CD14-positive monocyte (primary cell): Measurements from ENCODE around the gene CGB5. TPM values are rescaled to one million over a fixed set of nuclear protein-coding genes. Genes with fewer than 3 reads are reported as not detected.

Experiments
- DNase-seq, 3 donors: peaks; one replicate each; pipeline ENCODE4 v3.0.0-alpha.2; 2011 to 2022
- H2AFZ ChIP-seq: 2 replicates; pipeline ENCODE4 v1.6.0; 2012; ENCODE audit warnings: mild to moderate bottlenecking, low read depth, low read length, inconsistent platforms; ENCODE audit not compliant: insufficient read depth, poor library complexity, severe bottlenecking
- H3K27ac ChIP-seq, 2 donors: 1 replicate in 1 of 2; 2 replicates in 1 of 2; pipeline ENCODE4 v1.5.1; 2012 to 2013; ENCODE audit warnings: low read length in 2 of 2, control low read depth in 1 of 2, inconsistent platforms in 1 of 2, low read depth in 1 of 2, mild to moderate bottlenecking in 1 of 2
- H3K27me3 ChIP-seq, 2 donors: one replicate each; pipeline versions ENCODE4 v1.6.0 to v1.6.1; 2011 to 2013; ENCODE audit warnings: low read length in 2 of 2; ENCODE audit not compliant: control insufficient read depth in 2 of 2, insufficient read depth in 2 of 2
- H3K36me3 ChIP-seq, 2 donors: replicated peaks in 1 of 2; 1 replicate in 1 of 2; 2 replicates in 1 of 2; pipeline versions ENCODE4 v1.5.1 to v1.6.1; 2012 to 2013; ENCODE audit warnings: low read length in 2 of 2, control low read depth in 1 of 2, inconsistent platforms in 1 of 2, mild to moderate bottlenecking in 1 of 2; ENCODE audit not compliant: insufficient read depth in 2 of 2, control insufficient read depth in 1 of 2
- H3K4me1 ChIP-seq, 2 donors: 1 replicate in 1 of 2; 2 replicates in 1 of 2; pipeline versions ENCODE4 v1.5.1 to v1.6.1; 2012 to 2013; ENCODE audit warnings: low read length in 2 of 2, control low read depth in 1 of 2, inconsistent platforms in 1 of 2, mild to moderate bottlenecking in 1 of 2, moderate library complexity in 1 of 2; ENCODE audit not compliant: insufficient read depth in 2 of 2, control insufficient read depth in 1 of 2
- H3K4me2 ChIP-seq: replicated peaks from 2 replicates; pipeline ENCODE3; 2012; ENCODE audit warnings: low read length, moderate library complexity, mild to moderate bottlenecking; ENCODE audit not compliant: poor library complexity, severe bottlenecking; ENCODE audit errors: extremely low read depth
- H3K4me3 ChIP-seq, 3 experiments: fragments of 200-600 bp in 1 of 3; sonication (generic) in 1 of 3; replicated peaks in 1 of 3; 1 replicate in 2 of 3; 2 replicates in 1 of 3; pipeline ENCODE4 v1.5.1; 2011 to 2013; ENCODE audit warnings: low read length in 3 of 3, mild to moderate bottlenecking in 3 of 3, control low read depth in 2 of 3, low read depth in 2 of 3, inconsistent platforms in 1 of 3, moderate library complexity in 1 of 3
- H3K79me2 ChIP-seq: 2 replicates; pipeline ENCODE4 v1.6.0; 2012; ENCODE audit warnings: mild to moderate bottlenecking, control low read depth, inconsistent platforms, low read length, moderate library complexity; ENCODE audit not compliant: insufficient read depth
- H3K9ac ChIP-seq: 2 replicates; pipeline ENCODE4 v1.6.0; 2017; ENCODE audit warnings: low read length, mild to moderate bottlenecking; ENCODE audit not compliant: insufficient read depth, poor library complexity, severe bottlenecking
- H3K9me3 ChIP-seq, 2 donors: replicated peaks in 1 of 2; 1 replicate in 1 of 2; 2 replicates in 1 of 2; pipeline versions ENCODE4 v1.5.1 to v1.6.1; 2012 to 2013; ENCODE audit warnings: low read length in 2 of 2, control low read depth in 1 of 2; ENCODE audit not compliant: control insufficient read depth in 1 of 2, insufficient read depth in 1 of 2
- H4K20me1 ChIP-seq: 2 replicates; pipeline ENCODE4 v1.6.0; 2012; ENCODE audit warnings: mild to moderate bottlenecking, low read length, control low read depth, moderate library complexity; ENCODE audit not compliant: insufficient read depth
- H3K27ac Mint-ChIP-seq, 7 donors: one replicate each; pipeline ENCODE4 v1.8.0; 2020; ENCODE audit warnings: mild to moderate bottlenecking in 7 of 7, mixed read lengths in 7 of 7, moderate library complexity in 6 of 7, inconsistent platforms in 2 of 7
- H3K27me3 Mint-ChIP-seq, 3 donors: one replicate each; pipeline ENCODE4 v1.8.0; 2021 to 2022; ENCODE audit warnings: low read depth in 3 of 3, mild to moderate bottlenecking in 3 of 3, mixed read lengths in 3 of 3, moderate library complexity in 3 of 3, inconsistent platforms in 1 of 3
- H3K36me3 Mint-ChIP-seq, 2 donors: one replicate each; pipeline ENCODE4 v1.8.0; 2020; ENCODE audit warnings: mixed read lengths in 2 of 2, inconsistent platforms in 1 of 2, mild to moderate bottlenecking in 1 of 2
- H3K4me1 Mint-ChIP-seq: one replicate; pipeline ENCODE4 v1.8.0; 2020; ENCODE audit warnings: mild to moderate bottlenecking, mixed read lengths
- H3K4me3 Mint-ChIP-seq, 2 donors: one replicate each; pipeline ENCODE4 v1.8.0; 2020; ENCODE audit warnings: mild to moderate bottlenecking in 2 of 2, mixed read lengths in 2 of 2, moderate library complexity in 1 of 2
- H3K9me3 Mint-ChIP-seq, 7 donors: one replicate each; pipeline ENCODE4 v1.8.0; 2020 to 2022; ENCODE audit warnings: mixed read lengths in 7 of 7, mild to moderate bottlenecking in 6 of 7, moderate library complexity in 6 of 7, inconsistent platforms in 2 of 7
- WGBS: methylation state at CpG from one replicate; pipeline ENCODE4 v1.1.5; 2013; ENCODE audit warnings: missing lambda C conversion rate; ENCODE audit not compliant: insufficient coverage; 5-methylcytosine and 5-hydroxymethylcytosine counted together
- intact Hi-C, 2 donors: fragments of 100-400 bp; cut with micrococcal nuclease; formaldehyde crosslinking; loops; one replicate each; pipeline versions ENCODE4 v1.15.0 to v1.15.1; 2023
- polyA plus RNA-seq, 3 donors: library from polyadenylated mRNA; depleted of rRNA in 1 of 3; unstranded in 2 of 3; stranded (reverse) in 1 of 3; fragments of 300-500 nt in 2 of 3; fragments of >200 nt in 1 of 3; fragmentation: Illumina TruSeq in 2 of 3; gene quantifications; 1 replicate in 2 of 3; 2 replicates in 1 of 3; pipeline ENCODE4 v1.2.3, GENCODE V29; 2012 to 2021
- TF ChIP-seq, protein P1 (sequence below): fragments of 200-600 bp; IDR thresholded peaks from one replicate; pipeline ENCODE4 v1.8.0; 2022; ENCODE audit warnings: antibody characterized with exemption, mild to moderate bottlenecking

The CGB5 gene
- polyA plus RNA-seq, 3 donors: not detected

DNA sequence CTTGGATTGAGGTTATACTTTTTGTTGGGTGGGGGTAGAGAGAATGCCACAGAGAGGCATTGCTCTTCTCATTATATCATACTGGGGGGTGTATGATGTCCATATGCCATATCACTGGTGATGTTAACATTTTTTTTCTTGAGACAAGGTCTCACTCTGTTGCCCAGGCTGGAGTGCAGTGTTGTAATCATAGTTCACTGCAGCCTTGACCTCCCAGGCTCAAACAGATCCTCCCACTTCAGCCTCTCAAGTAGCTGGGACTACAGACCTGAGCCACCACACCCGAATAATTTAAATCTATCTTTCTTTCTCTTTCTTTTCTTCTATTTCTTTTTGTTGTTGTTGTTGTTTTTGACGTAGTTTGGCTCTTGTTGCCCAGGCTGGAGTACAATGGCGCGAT, 36.7 kb downstream of the CGB5 start:
- H3K9me3 Mint-ChIP-seq: no peaks in the 10 kb centered on the region
- Histone ChIP-seq H4K20me1 (peaks cover under 1% of the 10 kb centered on the region), H3K79me2 (peaks cover 1% of the 10 kb centered on the region), H3K27ac (no peak overlapping the region), H3K9me3 (no peaks in the 10 kb centered on the region), H3K4me2 (no peak overlapping the region), H3K4me1 (peaks cover 5 to 6% of the 10 kb centered on the region in 2 donors), H2AFZ (no peak overlapping the region), H3K36me3 (no peaks in the 10 kb centered on the region), H3K9ac (no peak overlapping the region), H3K4me3 (no peak overlapping the region), H3K27me3 (no peaks in the 10 kb centered on the region)
- intact Hi-C loops: loop anchor here in 1 of 2 donors (10.0 kb wide), 1 partner anchor 374 kb away; the partner anchor contains the start of genes ALDH16A1 and PIH1D1
- TF ChIP-seq, protein P1, sequence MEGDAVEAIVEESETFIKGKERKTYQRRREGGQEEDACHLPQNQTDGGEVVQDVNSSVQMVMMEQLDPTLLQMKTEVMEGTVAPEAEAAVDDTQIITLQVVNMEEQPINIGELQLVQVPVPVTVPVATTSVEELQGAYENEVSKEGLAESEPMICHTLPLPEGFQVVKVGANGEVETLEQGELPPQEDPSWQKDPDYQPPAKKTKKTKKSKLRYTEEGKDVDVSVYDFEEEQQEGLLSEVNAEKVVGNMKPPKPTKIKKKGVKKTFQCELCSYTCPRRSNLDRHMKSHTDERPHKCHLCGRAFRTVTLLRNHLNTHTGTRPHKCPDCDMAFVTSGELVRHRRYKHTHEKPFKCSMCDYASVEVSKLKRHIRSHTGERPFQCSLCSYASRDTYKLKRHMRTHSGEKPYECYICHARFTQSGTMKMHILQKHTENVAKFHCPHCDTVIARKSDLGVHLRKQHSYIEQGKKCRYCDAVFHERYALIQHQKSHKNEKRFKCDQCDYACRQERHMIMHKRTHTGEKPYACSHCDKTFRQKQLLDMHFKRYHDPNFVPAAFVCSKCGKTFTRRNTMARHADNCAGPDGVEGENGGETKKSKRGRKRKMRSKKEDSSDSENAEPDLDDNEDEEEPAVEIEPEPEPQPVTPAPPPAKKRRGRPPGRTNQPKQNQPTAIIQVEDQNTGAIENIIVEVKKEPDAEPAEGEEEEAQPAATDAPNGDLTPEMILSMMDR: no peak
- H3K27me3 Mint-ChIP-seq: peaks cover 4 to 13% (median 10%) of the 10 kb centered on the region in 3 donors
- no peaks in the 10 kb centered on the region for H3K36me3 Mint-ChIP-seq
- no peak overlapping the region for H3K4me3 Mint-ChIP-seq
- DNase-seq: no peak
- WGBS: no CpG with 5 or more reads among the region's 4 CpGs
- peaks cover 3% of the 10 kb centered on the region for H3K4me1 Mint-ChIP-seq
- no peak overlapping the region for H3K27ac Mint-ChIP-seq

DNA sequence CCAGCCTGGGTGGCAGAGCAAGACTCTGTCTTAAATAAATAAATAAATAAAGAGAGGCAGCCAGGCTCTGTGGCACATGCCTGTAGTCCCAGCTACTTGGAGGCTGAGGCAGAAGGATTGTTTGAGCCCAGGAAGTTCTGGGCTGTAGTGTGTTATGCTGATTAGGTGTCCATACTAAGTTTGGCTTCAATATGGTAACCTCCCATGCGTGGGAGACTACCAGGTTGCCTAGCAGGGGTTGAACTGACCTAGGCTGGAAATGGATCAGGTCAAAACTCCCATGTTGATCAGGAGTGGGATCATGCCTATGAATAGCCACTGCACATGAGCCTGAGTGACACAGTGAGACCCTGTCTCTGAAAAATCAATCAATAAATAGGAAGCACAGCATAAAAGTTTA, 37.6 kb downstream of the CGB5 start:
- H3K79me2 ChIP-seq: peaks cover 10% of the 10 kb centered on the region
- H4K20me1 ChIP-seq: peaks cover 10% of the 10 kb centered on the region
- TF ChIP-seq, protein P1: no peak
- intact Hi-C loops: loop anchor here in 1 of 2 donors (10.0 kb wide), 1 partner anchor 374 kb away; the partner anchor contains the start of genes ALDH16A1 and PIH1D1
- Mint-ChIP-seq H3K27ac (no peak overlapping the region), H3K4me1 (peaks cover 8% of the 10 kb centered on the region), H3K4me3 (no peak overlapping the region), H3K9me3 (no peaks in the 10 kb centered on the region), H3K27me3 (peaks cover 2 to 12% (median 3%) of the 10 kb centered on the region in 3 donors), H3K36me3 (no peaks in the 10 kb centered on the region)
- H3K36me3 ChIP-seq: no peaks in the 10 kb centered on the region
- H3K4me1 ChIP-seq: peaks cover 11% of the 10 kb centered on the region in 2 donors
- H3K9me3 ChIP-seq: no peaks in the 10 kb centered on the region
- no peaks in the 10 kb centered on the region for H3K27me3 ChIP-seq
- no peak overlapping the region for H3K9ac ChIP-seq
- no peak for DNase-seq
- H3K27ac ChIP-seq: no peak overlapping the region
- no CpG with 5 or more reads among the region's 1 CpG for WGBS
- H3K4me2 ChIP-seq: no peak overlapping the region
- no peak overlapping the region for H3K4me3 ChIP-seq
- no peak overlapping the region for H2AFZ ChIP-seq
